Lower lobe of right lung (tissue), 2 donors: ENCODE measurements around the gene TLK1. TPM values are rescaled to one million over a fixed set of nuclear protein-coding genes. Genes with fewer than 3 reads are reported as not detected.

Source experiments
- ATAC-seq, 2 donors: fragments of 200-7000 bp; cut with Tn5 transposase; one replicate each; pipeline ENCODE4 v1.9.1; 2020 to 2022; ENCODE audit warnings: mild to moderate bottlenecking in 2 of 2, moderate library complexity in 2 of 2
- DNase-seq: peaks from one replicate; pipeline ENCODE4 v3.0.0-alpha.2; 2020
- H3K27ac ChIP-seq: fragments of 200-600 bp; one replicate; pipeline ENCODE4 v1.8.0; 2022
- H3K27me3 ChIP-seq: fragments of 200-600 bp; one replicate; pipeline ENCODE4 v1.8.0; 2022; ENCODE audit warnings: low read depth
- H3K36me3 ChIP-seq: fragments of 200-600 bp; one replicate; pipeline ENCODE4 v1.8.0; 2022; ENCODE audit warnings: mild to moderate bottlenecking
- H3K4me1 ChIP-seq: fragments of 200-600 bp; one replicate; pipeline ENCODE4 v1.8.0; 2022
- H3K4me3 ChIP-seq: fragments of 200-600 bp; one replicate; pipeline ENCODE4 v1.8.0; 2022; ENCODE audit warnings: mild to moderate bottlenecking
- H3K9me3 ChIP-seq: fragments of 200-600 bp; one replicate; pipeline ENCODE4 v1.8.0; 2022
- intact Hi-C: fragments of 100-400 bp; cut with DNase I; formaldehyde crosslinking; loops from one replicate; pipeline ENCODE4 v1.11.0; 2022
- total RNA-seq: library from RNA; stranded (reverse); fragmentation: NEBNext Ultra II Directional; extraction: Animal tissue kit (Norgen Biotek cat#: 25700); gene quantifications from one replicate; pipeline ENCODE4 v1.2.1, GENCODE V29; 2021
- TF ChIP-seq, protein P1 (sequence below): fragments of 200-600 bp; IDR thresholded peaks from one replicate; pipeline ENCODE4 v1.8.0; 2022; ENCODE audit warnings: antibody characterized with exemption, mild to moderate bottlenecking
- donor health status: DM: no; HTN: yes; CAD: no; lungs with severe emphysema.

The TLK1 gene
- total RNA-seq, 1 donor from 2014 or later = 58.2 TPM

DNA sequence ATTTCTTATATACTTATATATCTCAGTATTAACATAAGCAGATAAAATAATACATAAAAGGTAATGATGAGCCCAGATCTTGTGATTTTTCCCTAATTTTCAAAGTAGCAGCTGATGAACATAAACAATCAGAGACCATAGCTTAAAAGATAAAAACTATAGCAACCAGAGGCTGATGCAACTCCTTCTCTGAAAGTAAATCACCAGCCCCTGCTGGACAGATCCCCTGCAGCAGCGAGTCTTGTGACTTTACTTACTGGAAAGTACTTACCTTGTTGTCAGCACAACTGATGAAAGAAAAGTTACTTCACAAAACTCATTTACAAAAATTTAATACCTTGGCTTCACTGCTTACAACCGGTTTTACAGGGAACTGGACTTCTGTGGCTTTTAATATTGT, 164.4 kb downstream of the TLK1 start:
- TF ChIP-seq, protein P1, sequence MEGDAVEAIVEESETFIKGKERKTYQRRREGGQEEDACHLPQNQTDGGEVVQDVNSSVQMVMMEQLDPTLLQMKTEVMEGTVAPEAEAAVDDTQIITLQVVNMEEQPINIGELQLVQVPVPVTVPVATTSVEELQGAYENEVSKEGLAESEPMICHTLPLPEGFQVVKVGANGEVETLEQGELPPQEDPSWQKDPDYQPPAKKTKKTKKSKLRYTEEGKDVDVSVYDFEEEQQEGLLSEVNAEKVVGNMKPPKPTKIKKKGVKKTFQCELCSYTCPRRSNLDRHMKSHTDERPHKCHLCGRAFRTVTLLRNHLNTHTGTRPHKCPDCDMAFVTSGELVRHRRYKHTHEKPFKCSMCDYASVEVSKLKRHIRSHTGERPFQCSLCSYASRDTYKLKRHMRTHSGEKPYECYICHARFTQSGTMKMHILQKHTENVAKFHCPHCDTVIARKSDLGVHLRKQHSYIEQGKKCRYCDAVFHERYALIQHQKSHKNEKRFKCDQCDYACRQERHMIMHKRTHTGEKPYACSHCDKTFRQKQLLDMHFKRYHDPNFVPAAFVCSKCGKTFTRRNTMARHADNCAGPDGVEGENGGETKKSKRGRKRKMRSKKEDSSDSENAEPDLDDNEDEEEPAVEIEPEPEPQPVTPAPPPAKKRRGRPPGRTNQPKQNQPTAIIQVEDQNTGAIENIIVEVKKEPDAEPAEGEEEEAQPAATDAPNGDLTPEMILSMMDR = no peak
- H3K27ac ChIP-seq = no peak overlapping the region
- peaks cover 61% of the 10 kb centered on the region for H3K36me3 ChIP-seq
- no peaks in the 10 kb centered on the region for H3K9me3 ChIP-seq
- no peak overlapping the region for H3K4me3 ChIP-seq
- ATAC-seq = no peak
- no peaks in the 10 kb centered on the region for H3K27me3 ChIP-seq
- no peaks in the 10 kb centered on the region for H3K4me1 ChIP-seq
- DNase-seq = no peak
- intact Hi-C loops = no loop called here

DNA sequence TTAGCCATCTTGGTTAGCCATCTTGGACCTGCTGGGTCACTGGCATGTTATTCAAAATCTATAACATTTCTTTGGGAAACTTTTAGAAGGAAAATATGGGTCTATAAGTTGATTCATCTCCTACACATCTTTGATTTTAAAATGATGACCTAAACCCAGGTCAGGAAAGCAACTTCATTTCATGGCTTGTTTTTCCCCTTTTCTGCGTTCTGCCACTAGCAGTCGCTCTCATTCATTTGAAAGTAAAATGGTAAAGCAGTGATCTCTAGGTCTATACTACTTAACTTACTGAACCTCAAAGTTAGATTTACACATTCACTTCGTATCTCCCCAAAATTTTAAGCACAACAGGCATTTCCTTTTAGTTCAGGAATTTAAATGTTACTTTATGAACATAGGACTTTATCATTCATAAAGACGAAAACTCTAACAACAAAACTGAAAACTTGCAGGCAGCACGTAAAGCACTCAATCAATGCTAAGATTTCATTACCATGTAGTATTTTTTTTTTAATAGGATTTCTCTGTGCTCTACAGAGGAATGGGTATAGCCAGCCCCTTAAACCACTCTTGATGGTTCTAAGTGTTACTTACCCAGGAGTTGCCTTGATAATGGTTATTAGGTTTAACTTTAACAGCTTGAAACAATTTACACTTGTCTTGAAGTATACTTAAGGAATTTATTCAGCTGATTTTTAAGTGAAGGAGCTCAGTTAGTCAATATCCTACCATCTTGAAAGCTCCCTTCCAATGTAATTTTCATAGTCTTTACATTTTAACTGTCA, 169.1 kb downstream of the TLK1 start:
- Histone ChIP-seq H3K4me1 (no peaks in the 10 kb centered on the region), H3K9me3 (no peaks in the 10 kb centered on the region), H3K36me3 (peaks cover 45% of the 10 kb centered on the region), H3K27ac (no peak overlapping the region), H3K27me3 (no peaks in the 10 kb centered on the region), H3K4me3 (no peak overlapping the region)
- DNase-seq (no peak), ATAC-seq (peak; percentile 45 to 87)
- TF ChIP-seq, protein P1 = no peak
- intact Hi-C loops = no loop called here

DNA sequence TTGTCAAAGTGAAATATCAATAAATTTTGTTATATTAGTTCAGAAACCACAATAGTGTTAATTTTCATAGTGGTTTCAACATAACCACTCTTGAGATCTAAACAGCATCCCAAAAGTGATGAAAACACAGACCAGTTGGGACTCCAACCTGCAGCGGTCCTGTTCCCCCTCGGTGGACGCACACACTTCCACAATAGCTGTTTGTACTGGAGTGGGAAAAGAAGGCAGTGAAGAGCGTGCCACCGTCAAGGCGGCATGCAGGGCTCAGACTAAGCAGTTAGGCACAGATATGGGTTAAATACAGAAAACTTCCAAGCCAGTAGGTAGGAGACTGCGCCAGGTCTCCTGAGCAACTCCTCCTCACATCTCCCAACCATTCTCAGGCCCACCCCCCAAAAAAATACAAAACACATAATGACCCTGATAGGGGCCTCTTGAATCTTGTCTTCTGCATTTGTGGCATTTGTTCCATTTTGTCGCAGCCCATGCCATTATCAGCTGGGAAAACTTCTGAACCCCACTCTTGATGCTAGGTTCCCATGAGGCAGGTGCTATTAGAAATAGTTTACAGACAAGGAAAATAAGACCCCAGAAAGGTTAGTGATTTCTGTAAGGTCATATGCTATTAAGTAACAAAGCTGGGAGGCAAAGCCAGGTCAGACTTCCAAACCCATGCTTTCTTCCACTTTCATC, 174.0 kb downstream of the TLK1 start:
- no peaks in the 10 kb centered on the region for H3K4me1 ChIP-seq
- ATAC-seq (no peak), DNase-seq (no peak)
- H3K4me3 ChIP-seq = no peak overlapping the region
- no peak overlapping the region for H3K27ac ChIP-seq
- no peaks in the 10 kb centered on the region for H3K27me3 ChIP-seq
- TF ChIP-seq, protein P1 = no peak
- intact Hi-C loops = loop anchor here (10.0 kb wide), 1 partner anchor 428 kb away; no protein-coding TSS in a partner anchor
- no peaks in the 10 kb centered on the region for H3K36me3 ChIP-seq
- H3K9me3 ChIP-seq = no peaks in the 10 kb centered on the region

DNA sequence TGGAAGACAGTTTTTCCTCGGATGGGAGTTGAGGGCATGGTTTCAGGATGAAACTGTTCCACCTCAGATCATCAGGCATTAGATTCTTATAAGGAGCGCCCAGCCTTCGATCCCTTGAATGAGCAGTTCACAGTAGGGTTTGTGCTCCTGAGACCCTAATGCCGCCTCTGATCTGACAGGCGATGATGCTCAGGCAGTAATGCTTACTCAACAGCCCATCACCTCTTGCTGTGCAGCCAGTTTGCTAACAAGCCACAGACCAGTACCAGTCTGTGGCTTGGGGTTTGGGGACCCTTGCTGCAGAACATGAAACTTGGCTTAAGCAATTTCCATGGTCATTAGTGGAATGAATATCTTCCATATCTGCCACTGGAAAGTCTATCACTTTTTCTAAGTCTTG, 175.3 kb downstream of the TLK1 start:
- DNase-seq (no peak), ATAC-seq (no peak)
- no peaks in the 10 kb centered on the region for H3K36me3 ChIP-seq
- intact Hi-C loops = loop anchor here (10.0 kb wide), 1 partner anchor 429 kb away; no protein-coding TSS in a partner anchor
- no peak overlapping the region for H3K4me3 ChIP-seq
- H3K9me3 ChIP-seq = no peaks in the 10 kb centered on the region
- H3K27me3 ChIP-seq = peaks cover 4% of the 10 kb centered on the region
- TF ChIP-seq, protein P1 = no peak
- H3K4me1 ChIP-seq = no peaks in the 10 kb centered on the region
- no peak overlapping the region for H3K27ac ChIP-seq

DNA sequence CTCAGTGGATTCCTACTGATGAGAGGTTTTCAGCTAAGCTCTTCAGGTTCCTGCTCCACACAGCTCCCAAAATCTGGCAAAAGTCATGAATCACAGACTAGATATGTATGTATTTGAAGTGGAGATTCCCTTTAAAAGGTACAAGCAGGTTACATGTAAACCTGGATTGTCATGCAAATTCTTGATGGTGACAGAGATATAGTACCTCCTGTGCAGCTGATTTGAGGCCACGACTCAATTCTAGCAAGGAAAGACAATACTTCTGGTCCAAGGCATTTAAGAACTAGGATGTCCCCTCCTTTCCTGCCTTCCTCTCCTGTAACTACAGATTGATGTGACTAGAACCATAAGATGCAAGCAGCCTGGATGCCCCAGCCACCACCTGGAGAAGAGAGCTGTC, 176.6 kb downstream of the TLK1 start:
- Histone ChIP-seq H3K27ac (no peak overlapping the region), H3K9me3 (no peaks in the 10 kb centered on the region), H3K27me3 (peaks cover 4% of the 10 kb centered on the region), H3K36me3 (no peaks in the 10 kb centered on the region), H3K4me3 (no peak overlapping the region), H3K4me1 (no peaks in the 10 kb centered on the region)
- TF ChIP-seq, protein P1 = no peak
- intact Hi-C loops = loop anchor here (10.0 kb wide), 1 partner anchor 431 kb away; no protein-coding TSS in a partner anchor
- ATAC-seq (no peak), DNase-seq (no peak)
